Jurkat, Clone E6-1 (cell line): ENCODE data around the gene IRF2BPL. TPM values are rescaled to one million over a fixed set of nuclear protein-coding genes. Genes with fewer than 3 reads are reported as not detected.

Source experiments
- DNase-seq: peaks from one replicate; pipeline ENCODE4 v3.0.0-alpha.2; 2011; ENCODE audit warnings: low read depth, low spot score
- H3K4me3 ChIP-seq: 2 replicates; pipeline ENCODE4 v1.5.1; 2011; ENCODE audit warnings: mild to moderate bottlenecking, low read length, control low read depth, moderate library complexity
- polyA plus RNA-seq: library from polyadenylated mRNA; unstranded; fragments of >200 nt; gene quantifications from one replicate; pipeline ENCODE4 v1.2.1, GENCODE V29; 2012; ENCODE audit warnings: missing spikeins; ENCODE audit not compliant: insufficient read length, insufficient read depth

IRF2BPL gene
- polyA plus RNA-seq: 16.3 TPM

- H3K4me3 ChIP-seq: peak within 1 kb of the TSS; percentile 71
- peak; percentile 92 for DNase-seq
Observed at GRCh38 chr14:77028384-77029231, at the start of gene IRF2BPL. TSS of gene IRF2BPL (minus strand) at chr14:77028708. CDS start at chr14:77027792, 916 bp downstream.

- H3K4me3 ChIP-seq: no peak overlapping the region
- DNase-seq: no peak
Observed at GRCh38 chr14:77077040-77077439, 48.5 kb upstream of the IRF2BPL start.

- no peak overlapping the region for H3K4me3 ChIP-seq
Observed at GRCh38 chr14:77076113-77076631, 47.7 kb upstream of the IRF2BPL start.

GRCh38 chr14:77074969-77075368 is 46.5 kb upstream of the IRF2BPL start:
- no peak overlapping the region for H3K4me3 ChIP-seq

More at GRCh38 chr14:77076113-77076631, 47.7 kb upstream of the IRF2BPL start:
- DNase-seq: no peak

GRCh38 chr14:77071938-77072388 is 43.5 kb upstream of the IRF2BPL start:
- DNase-seq: no peak
- H3K4me3 ChIP-seq: no peak overlapping the region

More at GRCh38 chr14:77074969-77075368, 46.5 kb upstream of the IRF2BPL start:
- DNase-seq: no peak

GRCh38 chr14:77069551-77069950 is 41.0 kb upstream of the IRF2BPL start:
- DNase-seq: no peak
- H3K4me3 ChIP-seq: no peak overlapping the region

GRCh38 chr14:77068517-77069200 is 40.2 kb upstream of the IRF2BPL start:
- H3K4me3 ChIP-seq: no peak overlapping the region
- no peak for DNase-seq

- H3K4me3 ChIP-seq: no peak overlapping the region
- no peak for DNase-seq
Observed at GRCh38 chr14:77067632-77068516, 39.4 kb upstream of the IRF2BPL start.

GRCh38 chr14:77066578-77067172 is 38.2 kb upstream of the IRF2BPL start:
- no peak for DNase-seq
- no peak overlapping the region for H3K4me3 ChIP-seq

- H3K4me3 ChIP-seq: no peak overlapping the region
- DNase-seq: no peak
Observed at GRCh38 chr14:77065851-77066577, 37.5 kb upstream of the IRF2BPL start.

- no peak overlapping the region for H3K4me3 ChIP-seq
- no peak for DNase-seq
Observed at GRCh38 chr14:77064521-77065178, 36.1 kb upstream of the IRF2BPL start.

GRCh38 chr14:77063571-77064171 is 35.2 kb upstream of the IRF2BPL start:
- no peak for DNase-seq
- H3K4me3 ChIP-seq: no peak overlapping the region

- no peak for DNase-seq
- no peak overlapping the region for H3K4me3 ChIP-seq
Observed at GRCh38 chr14:77062261-77062660, 33.8 kb upstream of the IRF2BPL start.

- DNase-seq: no peak
Observed at GRCh38 chr14:77061630-77062257, 33.2 kb upstream of the IRF2BPL start.

GRCh38 chr14:77059276-77059915 is 30.9 kb upstream of the IRF2BPL start:
- H3K4me3 ChIP-seq: no peak overlapping the region
- DNase-seq: no peak

More at GRCh38 chr14:77061630-77062257, 33.2 kb upstream of the IRF2BPL start:
- no peak overlapping the region for H3K4me3 ChIP-seq

- no peak for DNase-seq
- H3K4me3 ChIP-seq: no peak overlapping the region
Observed at GRCh38 chr14:77058785-77059184, 30.3 kb upstream of the IRF2BPL start.
